ENCODE measurements around the gene CHST10. TPM values are rescaled to one million over a fixed set of nuclear protein-coding genes. Genes with fewer than 3 reads are reported as not detected.

Gene CHST10
- total RNA-seq, 1 experiment from 2014 or later: 13.4 TPM

DNA sequence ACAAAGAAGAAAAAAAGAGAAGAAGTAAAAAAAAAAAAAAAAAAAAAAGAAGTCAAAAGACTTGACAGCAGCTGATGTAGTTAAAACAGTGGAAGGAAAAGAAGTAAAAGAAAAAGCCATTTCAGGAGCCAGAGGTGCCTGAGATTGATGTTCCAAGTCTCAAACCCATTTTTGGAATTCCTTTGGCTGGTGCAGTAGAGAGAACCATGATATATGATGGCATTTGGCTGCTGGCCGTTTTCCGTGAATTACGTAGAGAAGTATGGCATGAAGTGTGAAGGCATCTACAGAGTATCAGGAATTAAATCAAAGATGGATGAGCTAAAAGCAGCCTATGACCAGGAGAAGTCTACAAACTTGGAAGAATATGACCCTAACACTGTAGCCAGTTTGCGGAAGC is 7.6 kb upstream of the CHST10 start:
- H3K9me3 ChIP-seq (ENCODE audit: low read length): no peaks in the 10 kb centered on the region
- H3K4me1 ChIP-seq (ENCODE audit: insufficient read depth, low read length): no peaks in the 10 kb centered on the region
- DNase-seq: no peak
- H3K27ac ChIP-seq (ENCODE audit: low read length): no peak overlapping the region
- H4K20me1 ChIP-seq (ENCODE audit: low read length): no peaks in the 10 kb centered on the region
- H3K9ac ChIP-seq (ENCODE audit: low read length): no peak overlapping the region
- TF ChIP-seq EZH2phosphoT487 (IDR thresholded peaks at IDR 0.05; ENCODE audit: borderline replicate concordance, low read length) (no peak), EZH2 (IDR thresholded peaks at IDR 0.05; ENCODE audit: low read length, unreplicated experiment) (no peak), CTCF (conservative IDR thresholded peaks at IDR 0.05; ENCODE audit: low read depth, low read length) (no peak)
- no TSS peak for BruUV-seq (replicated peaks)
- H3K9me2 ChIP-seq (replicated peaks; ENCODE audit: low read length): no peaks in the 10 kb centered on the region
- H2AFZ ChIP-seq (ENCODE audit: low read length): no peak overlapping the region
- H3K27me3 ChIP-seq (ENCODE audit: low read length): no peaks in the 10 kb centered on the region
- H3K79me2 ChIP-seq (ENCODE audit: low read length): no peaks in the 10 kb centered on the region
- no peaks in the 10 kb centered on the region for H3K36me3 ChIP-seq (ENCODE audit: low read depth, low read length)
- no peak overlapping the region for H3K4me3 ChIP-seq (ENCODE audit: low read length)
- no peak for ATAC-seq
- ChIA-PET POLR2A (ENCODE audit: unreplicated experiment) (no interaction called here), CTCF (no interaction called here)
- no peak overlapping the region for H3K4me2 ChIP-seq (ENCODE audit: low read length)
- intact Hi-C loops (cut with micrococcal nuclease): no loop called here
- H3F3A ChIP-seq (ENCODE audit: low read length, unreplicated experiment): no peaks in the 10 kb centered on the region

- Histone ChIP-seq H3K4me2 (ENCODE audit: low read length) (no peak overlapping the region), H2AFZ (ENCODE audit: low read length) (no peak overlapping the region), H3K4me1 (ENCODE audit: insufficient read depth, low read length) (no peaks in the 10 kb centered on the region), H3K27ac (ENCODE audit: low read length) (no peak overlapping the region), H3K9me3 (ENCODE audit: low read length) (no peaks in the 10 kb centered on the region), H3K4me3 (ENCODE audit: low read length) (no peak overlapping the region), H3K9me2 (replicated peaks; ENCODE audit: low read length) (no peaks in the 10 kb centered on the region), H3F3A (ENCODE audit: low read length, unreplicated experiment) (no peaks in the 10 kb centered on the region), H3K9ac (ENCODE audit: low read length) (no peak overlapping the region), H3K27me3 (ENCODE audit: low read length) (no peaks in the 10 kb centered on the region), H3K36me3 (ENCODE audit: low read depth, low read length) (no peaks in the 10 kb centered on the region), H4K20me1 (ENCODE audit: low read length) (no peaks in the 10 kb centered on the region), H3K79me2 (ENCODE audit: low read length) (no peaks in the 10 kb centered on the region)
- ATAC-seq: no peak
- ChIA-PET CTCF (no interaction called here), POLR2A (ENCODE audit: unreplicated experiment) (no interaction called here)
- TF ChIP-seq EZH2phosphoT487 (IDR thresholded peaks at IDR 0.05; ENCODE audit: borderline replicate concordance, low read length) (no peak), CTCF (conservative IDR thresholded peaks at IDR 0.05; ENCODE audit: low read depth, low read length) (no peak), EZH2 (IDR thresholded peaks at IDR 0.05; ENCODE audit: low read length, unreplicated experiment) (no peak)
- no peak for DNase-seq
- BruUV-seq (replicated peaks): no TSS peak
- intact Hi-C loops (cut with micrococcal nuclease): loop anchor here (5.0 kb wide), 1 partner anchor 162 kb away; no protein-coding TSS in a partner anchor
Measured at GRCh38 chr2:100424277-100424875, 6.9 kb upstream of the CHST10 start.

DNA sequence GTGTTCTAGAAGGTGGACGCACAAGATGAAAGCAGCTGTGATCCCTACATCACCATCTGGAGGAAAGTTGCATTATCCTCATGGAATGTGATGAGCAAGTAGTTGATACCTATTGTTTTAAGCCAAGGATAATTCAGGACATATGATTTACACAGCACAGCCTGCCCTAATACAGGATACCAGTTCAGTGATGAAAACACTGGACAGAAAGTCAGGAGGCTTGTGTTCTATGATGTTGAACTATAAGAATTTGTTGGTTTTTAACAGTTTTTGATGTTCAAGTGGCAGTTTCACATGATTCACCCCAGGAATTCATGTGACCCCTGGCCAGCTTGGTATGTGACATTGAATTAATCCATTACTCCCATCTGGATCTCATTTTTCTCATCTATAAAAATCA is 6.2 kb upstream of the CHST10 start:
- Histone ChIP-seq H3K4me1 (ENCODE audit: insufficient read depth, low read length) (peaks cover under 1% of the 10 kb centered on the region; the same call in 1 of the 2 replicates), H3K27me3 (ENCODE audit: low read length) (no peaks in the 10 kb centered on the region), H3K4me2 (ENCODE audit: low read length) (no peak overlapping the region), H3K36me3 (ENCODE audit: low read depth, low read length) (no peaks in the 10 kb centered on the region), H2AFZ (ENCODE audit: low read length) (no peak overlapping the region), H3F3A (ENCODE audit: low read length, unreplicated experiment) (no peaks in the 10 kb centered on the region), H3K79me2 (ENCODE audit: low read length) (no peaks in the 10 kb centered on the region), H3K9me2 (replicated peaks; ENCODE audit: low read length) (no peaks in the 10 kb centered on the region), H3K27ac (ENCODE audit: low read length) (no peak overlapping the region), H3K9me3 (ENCODE audit: low read length) (no peaks in the 10 kb centered on the region), H4K20me1 (ENCODE audit: low read length) (no peaks in the 10 kb centered on the region), H3K9ac (ENCODE audit: low read length) (no peak overlapping the region), H3K4me3 (ENCODE audit: low read length) (no peak overlapping the region)
- no TSS peak for BruUV-seq (replicated peaks)
- DNase-seq (no peak), ATAC-seq (no peak)
- ChIA-PET CTCF (no interaction called here), POLR2A (ENCODE audit: unreplicated experiment) (no interaction called here)
- TF ChIP-seq CTCF (conservative IDR thresholded peaks at IDR 0.05; ENCODE audit: low read depth, low read length) (no peak), EZH2phosphoT487 (IDR thresholded peaks at IDR 0.05; ENCODE audit: borderline replicate concordance, low read length) (no peak), EZH2 (IDR thresholded peaks at IDR 0.05; ENCODE audit: low read length, unreplicated experiment) (no peak)
- intact Hi-C loops (cut with micrococcal nuclease): loop anchor here (5.0 kb wide), 1 partner anchor 161 kb away; no protein-coding TSS in a partner anchor
